IMR-90 (cell line): ENCODE data around the gene ADGRL3.

Experiments
- BHLHE40 ChIP-seq: fragments of 150-350 bp; IDR thresholded peaks from 2 replicates; pipeline ENCODE4 v1.6.1; 2016; ENCODE audit warnings: mild to moderate bottlenecking, low read depth, low read length
- CEBPB ChIP-seq: IDR thresholded peaks from 2 replicates; pipeline ENCODE4 v1.6.1; 2012; ENCODE audit warnings: low read depth, low read length, improper control_type of control experiment
- CHD1 ChIP-seq: IDR thresholded peaks from 2 replicates; pipeline ENCODE4 v1.6.1; 2012; ENCODE audit warnings: low read depth, low read length, improper control_type of control experiment
- CTCF ChIP-seq: conservative IDR thresholded peaks from 2 replicates; pipeline ENCODE4 v1.5.1; 2012; ENCODE audit warnings: mild to moderate bottlenecking, low read depth, low read length, improper control_type of control experiment
- MAFK ChIP-seq: IDR thresholded peaks from 2 replicates; pipeline ENCODE4 v1.6.1; 2012; ENCODE audit warnings: low read depth, low read length, improper control_type of control experiment
- MAZ ChIP-seq: IDR thresholded peaks from 2 replicates; pipeline ENCODE4 v1.6.1; 2012; ENCODE audit warnings: low read depth, mild to moderate bottlenecking, low read length, improper control_type of control experiment, moderate library complexity, borderline replicate concordance
- MXI1 ChIP-seq: IDR thresholded peaks from 2 replicates; pipeline ENCODE4 v1.6.1; 2012; ENCODE audit warnings: low read depth, mild to moderate bottlenecking, low read length, moderate library complexity, borderline replicate concordance
- NFE2L2 ChIP-seq: fragments of 150-350 bp; IDR thresholded peaks from 2 replicates; pipeline ENCODE4 v1.6.1; 2016; ENCODE audit warnings: low read depth, mild to moderate bottlenecking, low read length
- POLR2A ChIP-seq: IDR thresholded peaks from 2 replicates; pipeline ENCODE4 v1.6.1; 2012; ENCODE audit warnings: mild to moderate bottlenecking, low read depth, low read length
- RAD21 ChIP-seq: IDR thresholded peaks from 2 replicates; pipeline ENCODE4 v1.6.1; 2012; ENCODE audit warnings: low read length, improper control_type of control experiment
- RFX5 ChIP-seq: IDR thresholded peaks from 2 replicates; pipeline ENCODE4 v1.8.0; 2012; ENCODE audit warnings: low read depth, mild to moderate bottlenecking, low read length, moderate library complexity
- SMC3 ChIP-seq: fragments of 150-350 bp; IDR thresholded peaks from 2 replicates; pipeline ENCODE4 v1.6.1; 2016; ENCODE audit warnings: low read depth, mild to moderate bottlenecking, antibody characterized with exemption, low read length, moderate library complexity
- USF2 ChIP-seq: fragments of 150-350 bp; IDR thresholded peaks from 2 replicates; pipeline ENCODE4 v1.6.1; 2017; ENCODE audit warnings: mild to moderate bottlenecking, antibody characterized with exemption, low read length, low read depth

- TF ChIP-seq CTCF: no peak
- TF ChIP-seq POLR2A: no peak
- no peak for TF ChIP-seq USF2
- no peak for TF ChIP-seq BHLHE40
- no peak for TF ChIP-seq NFE2L2
- TF ChIP-seq RFX5: no peak
- no peak for TF ChIP-seq MAFK
- TF ChIP-seq RAD21: no peak
- no peak for TF ChIP-seq CEBPB
- no peak for TF ChIP-seq CHD1
- no peak for TF ChIP-seq SMC3
- TF ChIP-seq MXI1: no peak
- TF ChIP-seq MAZ: no peak
Measured at GRCh38 chr4:61795998-61796397, 595.9 kb downstream of the ADGRL3 start.
